ENCODE data around the gene GPS2.

The GPS2 gene, protein sequence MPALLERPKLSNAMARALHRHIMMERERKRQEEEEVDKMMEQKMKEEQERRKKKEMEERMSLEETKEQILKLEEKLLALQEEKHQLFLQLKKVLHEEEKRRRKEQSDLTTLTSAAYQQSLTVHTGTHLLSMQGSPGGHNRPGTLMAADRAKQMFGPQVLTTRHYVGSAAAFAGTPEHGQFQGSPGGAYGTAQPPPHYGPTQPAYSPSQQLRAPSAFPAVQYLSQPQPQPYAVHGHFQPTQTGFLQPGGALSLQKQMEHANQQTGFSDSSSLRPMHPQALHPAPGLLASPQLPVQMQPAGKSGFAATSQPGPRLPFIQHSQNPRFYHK

DNA sequence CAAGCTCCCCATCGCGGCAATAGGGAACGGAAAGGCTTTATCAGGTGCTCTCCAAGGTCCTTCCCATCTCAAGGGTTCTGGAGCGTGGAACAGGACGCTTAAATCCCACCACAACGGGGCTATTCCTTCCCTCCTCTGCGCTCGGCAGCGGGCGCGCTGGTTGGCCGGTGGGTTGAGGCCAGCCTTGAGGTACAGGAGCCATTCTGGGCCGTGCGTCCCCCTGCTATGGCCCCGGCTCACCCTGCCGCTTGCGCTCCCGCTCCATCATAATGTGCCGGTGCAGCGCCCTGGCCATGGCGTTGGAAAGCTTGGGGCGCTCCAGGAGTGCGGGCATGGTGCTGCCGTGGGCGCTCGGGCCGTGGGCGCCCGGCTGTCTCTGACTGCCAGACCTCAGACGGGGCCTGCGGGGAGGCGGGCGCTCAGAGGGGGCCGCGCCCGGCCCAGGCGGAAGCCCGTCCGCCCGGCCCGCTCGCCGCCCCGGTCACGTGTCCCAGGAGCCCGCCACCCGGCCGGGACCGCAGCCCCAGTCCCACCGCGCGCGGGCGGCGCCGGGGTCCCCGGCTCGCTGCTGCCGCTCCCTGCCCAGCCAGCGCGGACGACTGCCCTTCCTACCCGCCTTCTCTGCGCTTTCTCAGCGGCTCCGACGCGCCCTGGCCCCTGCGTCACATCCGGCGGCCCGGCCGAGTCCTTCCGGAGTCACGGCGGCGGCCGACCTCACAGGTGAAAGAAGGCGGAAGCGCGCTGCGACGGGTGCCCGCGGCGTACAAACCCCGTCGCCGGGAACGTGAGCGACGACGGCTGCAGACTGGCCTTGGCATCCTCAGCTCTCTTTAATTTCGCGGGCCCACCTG is at the start of gene GPS2:
Gene GPS2, minus strand, starts transcription at position 642 of the 851 bp plus-strand sequence. Its CDS starts 308 bp downstream, at position 334.
- Histone ChIP-seq H3K27ac (peak within 1 kb of the TSS; percentile 76 to 98 (median 92)), H3K4me3 (peak within 1 kb of the TSS; percentile 50 to 92 (median 82))

DNA sequence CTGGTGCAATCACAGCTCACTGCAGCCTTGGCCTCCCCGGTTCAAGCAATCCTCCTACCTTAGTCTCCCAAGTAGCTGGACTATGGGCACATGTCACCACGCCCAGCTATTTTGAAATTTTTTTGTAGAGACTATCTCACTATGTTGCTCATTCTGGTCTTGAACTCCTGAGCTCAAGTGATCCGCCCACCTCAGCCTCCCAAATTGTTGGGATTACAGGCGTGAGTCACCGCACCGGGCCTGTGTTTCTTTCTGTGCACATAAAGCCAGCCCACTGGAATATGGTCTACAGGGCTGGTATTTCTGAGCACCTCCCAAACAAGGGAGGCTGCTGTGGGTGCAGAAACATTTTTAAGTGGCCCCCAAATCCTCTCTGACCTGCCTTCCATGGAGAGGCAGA is 48.2 kb upstream of the GPS2 start:
- H3K4me3 ChIP-seq, result no peak overlapping the region
- H3K27ac ChIP-seq, result peak overlapping the region in 1 of 21 experiments; percentile 13

DNA sequence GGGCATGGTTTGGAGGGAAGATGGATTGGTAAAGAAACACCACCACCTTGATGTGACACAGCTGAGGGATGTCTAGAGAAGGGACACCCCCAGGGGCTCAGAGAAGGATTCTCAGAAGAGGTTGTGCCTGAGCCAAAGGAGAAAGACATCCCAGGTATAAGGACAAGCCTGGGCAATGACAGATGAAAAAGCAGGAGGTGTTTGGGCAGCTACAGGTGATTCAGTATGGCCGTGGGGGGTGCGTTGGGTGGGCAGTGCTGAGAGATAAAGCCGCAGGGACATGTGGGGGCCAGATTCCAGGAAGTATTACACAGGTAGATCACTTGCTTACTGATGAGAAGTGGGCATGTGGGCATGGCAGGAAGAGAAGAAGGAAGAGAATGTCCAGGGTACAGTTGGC is 46.7 kb upstream of the GPS2 start:
- H3K4me3 ChIP-seq, result no peak overlapping the region
- no peak overlapping the region for H3K27ac ChIP-seq

DNA sequence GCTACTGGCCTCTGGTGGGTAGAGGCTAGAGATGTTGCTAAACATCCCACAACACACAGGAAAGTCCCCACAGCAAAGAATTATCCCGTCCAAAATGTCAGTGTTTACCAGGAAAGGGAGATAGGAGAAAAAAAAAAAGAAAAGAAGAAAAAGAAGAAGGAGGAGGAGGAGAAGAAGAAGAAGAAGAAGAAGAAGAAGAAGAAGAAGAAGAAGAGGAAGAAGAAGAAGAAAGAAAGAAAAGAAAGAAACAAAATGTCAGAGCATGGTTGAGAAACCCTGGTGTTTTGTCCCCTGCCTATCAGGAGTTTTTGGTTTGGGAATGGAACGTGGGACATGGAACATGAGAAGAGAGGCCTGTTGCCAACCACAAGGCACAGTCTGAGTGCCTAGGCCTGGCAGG is 42.2 kb upstream of the GPS2 start:
- peak overlapping the region in 19 of 21 experiments; percentile 18 to 99 (median 75) for H3K27ac ChIP-seq
- H3K4me3 ChIP-seq, result no peak overlapping the region

DNA sequence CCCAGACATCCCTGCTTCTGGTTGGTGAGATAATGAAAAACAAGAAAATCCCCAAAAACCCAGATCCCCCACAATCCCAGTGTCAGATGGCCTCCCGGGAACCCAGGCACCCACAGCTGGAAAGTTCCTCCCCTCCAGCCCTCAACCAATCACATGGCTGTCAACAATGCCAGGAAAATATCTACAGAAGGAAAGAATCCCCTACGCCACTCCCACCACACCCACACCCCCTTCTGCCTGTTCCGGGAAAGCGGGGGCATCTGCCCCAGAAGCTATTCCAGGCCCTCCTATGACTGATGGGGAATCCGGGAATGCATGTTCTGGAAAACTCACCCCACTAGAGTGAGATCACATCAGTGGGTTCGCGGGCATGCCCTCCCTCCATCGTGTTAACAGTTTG is 41.6 kb upstream of the GPS2 start:
- Histone ChIP-seq H3K4me3 (no peak overlapping the region), H3K27ac (peak overlapping the region in 20 of 21 experiments; percentile 28 to 99 (median 86))

DNA sequence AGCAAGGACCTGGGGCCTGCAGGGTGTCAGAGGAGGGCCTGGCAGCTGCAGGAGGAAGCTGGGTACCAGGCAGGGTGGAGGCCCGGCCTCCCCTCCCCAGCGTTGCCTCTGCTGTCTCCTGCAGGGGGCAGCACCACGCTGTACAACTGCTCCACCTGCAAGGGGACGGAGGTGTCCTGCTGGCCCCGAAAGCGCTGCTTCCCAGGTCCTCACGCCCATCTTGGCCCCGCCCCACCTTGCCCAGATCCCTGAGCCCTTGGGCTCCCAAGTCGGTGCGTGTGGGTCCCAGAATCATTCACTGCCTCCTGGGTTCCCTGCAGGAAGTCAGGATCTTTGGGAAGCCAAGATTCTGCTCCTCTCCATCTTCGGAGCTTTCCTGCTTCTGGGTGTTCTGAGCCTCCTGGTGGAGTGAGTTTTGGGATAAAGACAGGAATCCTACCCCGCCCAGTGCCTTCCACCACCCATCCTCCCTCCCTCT is 41.0 kb upstream of the GPS2 start:
- Histone ChIP-seq H3K4me3 (peak overlapping the region in 1 of 7 experiments; percentile 10), H3K27ac (peak overlapping the region in 20 of 21 experiments; percentile 27 to 99 (median 82))

DNA sequence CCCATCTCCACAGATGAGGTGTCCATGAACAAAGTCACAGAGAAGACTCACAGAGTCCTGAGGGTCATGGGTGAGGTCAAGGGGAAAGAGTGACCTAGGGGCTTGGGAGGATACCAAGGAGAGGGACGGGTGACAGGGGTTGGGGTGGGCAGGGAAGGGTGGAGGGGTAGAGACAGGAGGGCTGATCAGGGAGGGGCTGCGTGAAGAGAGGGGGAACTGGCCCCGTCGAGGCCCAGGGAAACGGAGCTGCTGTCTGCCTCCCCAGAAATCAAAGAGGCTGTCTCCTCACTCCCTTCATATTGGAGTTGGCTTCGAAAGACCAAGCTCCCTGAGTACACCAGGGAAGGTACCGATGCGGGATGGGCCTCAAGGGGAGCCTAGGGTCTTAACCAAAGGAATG is 40.4 kb upstream of the GPS2 start:
- H3K27ac ChIP-seq, result peak overlapping the region in 20 of 21 experiments; percentile 6 to 99 (median 86)
- no peak overlapping the region for H3K4me3 ChIP-seq

DNA sequence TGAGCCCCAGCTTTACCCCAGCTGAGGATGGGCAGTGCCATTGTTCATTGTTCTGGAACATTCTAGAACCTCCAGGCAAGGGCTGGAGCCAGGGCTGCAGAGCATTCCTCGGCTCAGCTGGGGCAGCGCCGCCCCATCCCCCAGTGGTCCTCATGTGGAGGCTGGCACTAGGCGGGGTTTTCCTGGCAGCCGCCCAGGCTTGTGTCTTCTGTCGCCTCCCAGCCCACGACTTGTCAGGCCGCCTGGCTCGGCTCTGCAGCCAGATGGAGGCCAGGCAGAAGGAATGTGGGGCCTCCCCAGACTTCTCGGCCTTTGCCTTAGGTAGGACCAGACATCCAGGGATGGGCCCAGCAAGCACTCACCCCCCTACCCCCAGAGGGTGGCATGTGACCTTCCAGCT is 39.9 kb upstream of the GPS2 start, which contains the start of gene TMEM95:
Gene TMEM95, plus strand, starts transcription at position 104 of the 400 bp plus-strand sequence. Its CDS starts 49 bp downstream, at position 153.
- H3K4me3 ChIP-seq, result peak within 1 kb of the TSS in 5 of 7 experiments; percentile 6 to 68 (median 58)
- H3K27ac ChIP-seq, result peak within 1 kb of the TSS in 20 of 21 experiments; percentile 80 to 99 (median 96)

DNA sequence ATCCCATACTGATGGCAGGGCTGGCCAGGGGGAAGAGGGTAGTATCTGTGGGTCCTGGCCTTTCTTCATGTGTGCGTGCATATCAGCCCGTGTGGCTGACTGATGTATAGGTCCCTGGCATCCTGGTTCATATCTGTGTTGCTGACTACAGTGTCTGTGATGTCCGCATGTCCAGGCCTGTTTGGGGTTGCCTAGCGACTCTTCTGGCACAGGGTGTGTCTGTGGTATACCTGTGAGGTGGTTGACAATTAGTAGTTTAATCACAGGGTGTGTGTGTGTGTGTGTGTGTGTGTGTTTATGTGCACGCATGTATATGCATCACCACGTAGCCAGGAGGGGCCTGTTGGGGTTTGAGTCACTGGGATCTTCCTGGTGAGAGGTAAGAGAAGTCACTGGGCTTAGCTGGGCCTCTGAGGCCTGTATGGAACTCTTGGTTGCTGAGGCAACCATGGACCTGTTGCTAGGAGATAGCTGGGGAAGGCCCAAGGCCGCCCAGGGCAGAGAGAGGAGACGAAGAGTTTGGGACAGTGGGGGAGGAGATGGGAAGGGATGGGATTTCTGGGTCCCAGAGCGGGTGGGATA is 39.2 kb upstream of the GPS2 start:
- peak overlapping the region in 20 of 21 experiments; percentile 80 to 99 (median 96) for H3K27ac ChIP-seq
- H3K4me3 ChIP-seq, result peak overlapping the region in 4 of 7 experiments; percentile 6 to 68 (median 52)

DNA sequence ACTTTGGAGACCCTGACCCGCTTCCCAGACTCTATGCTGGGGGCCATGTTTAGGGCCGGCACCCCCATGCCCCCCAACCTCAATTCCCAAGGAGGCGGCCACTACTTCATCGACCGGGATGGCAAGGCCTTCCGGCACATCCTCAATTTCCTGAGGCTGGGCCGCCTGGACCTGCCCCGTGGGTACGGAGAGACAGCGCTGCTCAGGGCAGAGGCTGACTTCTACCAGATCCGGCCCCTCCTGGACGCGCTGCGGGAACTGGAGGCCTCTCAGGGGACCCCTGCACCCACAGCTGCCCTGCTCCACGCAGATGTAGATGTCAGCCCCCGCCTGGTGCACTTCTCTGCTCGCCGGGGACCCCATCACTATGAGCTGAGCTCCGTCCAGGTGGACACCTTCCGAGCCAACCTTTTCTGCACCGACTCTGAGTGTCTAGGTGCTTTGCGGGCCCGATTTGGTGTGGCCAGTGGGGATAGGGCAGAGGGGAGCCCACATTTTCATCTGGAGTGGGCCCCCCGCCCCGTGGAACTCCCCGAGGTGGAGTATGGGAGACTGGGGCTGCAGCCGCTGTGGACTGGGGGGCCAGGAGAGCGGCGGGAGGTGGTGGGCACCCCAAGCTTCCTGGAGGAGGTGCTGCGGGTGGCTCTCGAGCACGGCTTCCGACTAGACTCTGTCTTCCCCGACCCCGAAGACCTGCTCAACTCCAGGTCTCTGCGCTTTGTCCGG is 37.9 kb upstream of the GPS2 start:
- H3K4me3 ChIP-seq, result peak overlapping the region; percentile 46 to 81 (median 68)
- H3K27ac ChIP-seq, result peak overlapping the region; percentile 78 to 99 (median 96)

DNA sequence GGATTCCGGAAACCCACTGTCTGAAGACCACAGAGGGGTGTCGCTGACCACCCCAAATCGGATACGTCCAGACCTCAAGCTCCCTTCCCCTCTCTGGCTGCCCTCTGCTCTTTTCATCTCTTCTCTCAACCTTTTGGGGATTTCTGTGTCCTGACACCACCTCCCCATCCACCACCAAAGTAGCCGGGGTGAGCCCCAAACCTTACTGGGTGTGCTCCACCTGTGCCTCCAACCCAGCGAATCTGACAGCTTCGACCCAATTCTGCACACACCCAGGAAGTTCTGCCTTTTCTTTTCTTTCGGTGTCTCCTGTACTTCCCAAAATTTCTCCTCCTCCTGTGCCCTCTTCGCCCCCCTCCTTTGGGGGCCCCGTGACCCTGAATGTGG is 37.3 kb upstream of the GPS2 start:
- Histone ChIP-seq H3K27ac (peak overlapping the region; percentile 78 to 99 (median 96)), H3K4me3 (peak overlapping the region; percentile 46 to 81 (median 68))

DNA sequence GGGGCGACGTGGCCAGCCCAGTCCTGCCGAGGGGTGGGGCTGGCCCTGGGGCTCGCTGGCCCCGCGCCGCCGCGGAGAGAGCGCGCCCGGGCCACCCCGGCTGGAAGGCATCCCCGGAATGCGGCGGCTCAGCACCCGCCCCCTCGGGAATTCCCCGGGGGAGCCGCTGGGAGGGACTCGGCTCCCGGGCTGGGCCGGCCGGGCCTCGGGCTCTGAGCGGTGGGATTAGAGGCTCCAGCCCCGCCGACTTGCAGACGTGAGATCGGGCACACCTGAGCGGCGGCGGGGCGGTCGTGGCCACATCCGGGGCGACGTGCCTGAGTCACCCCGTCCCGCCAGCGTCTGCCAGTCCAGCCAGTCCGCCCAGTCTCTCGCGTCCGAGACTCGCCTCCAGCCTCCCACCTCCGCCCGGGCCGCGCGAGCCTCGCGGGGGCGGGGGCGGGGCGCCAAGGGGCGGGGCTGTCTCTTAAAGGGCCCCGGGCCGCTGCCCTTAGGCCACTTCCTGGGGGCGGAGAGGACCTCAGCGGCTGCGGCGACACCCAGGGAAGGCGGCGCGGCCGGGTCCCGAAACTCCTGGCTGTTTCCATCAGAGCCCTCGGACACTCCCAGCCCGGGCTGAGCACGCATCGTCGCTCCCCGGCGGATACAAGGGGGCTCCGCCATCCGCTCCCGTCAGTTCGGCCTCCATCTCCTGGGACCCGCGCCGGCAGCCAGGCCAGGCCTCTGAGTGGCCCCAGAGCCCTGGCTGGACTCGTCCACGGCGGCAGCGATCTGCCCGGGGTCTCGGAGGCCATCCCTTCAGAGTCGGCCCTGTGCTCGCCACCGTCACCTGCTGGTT is 36.7 kb upstream of the GPS2 start, which contains the start of gene KCTD11:
Gene KCTD11, plus strand, starts transcription at position 498 of the 838 bp plus-strand sequence.
- Histone ChIP-seq H3K4me3 (peak within 1 kb of the TSS; percentile 46 to 81 (median 68)), H3K27ac (peak within 1 kb of the TSS; percentile 78 to 99 (median 96))

DNA sequence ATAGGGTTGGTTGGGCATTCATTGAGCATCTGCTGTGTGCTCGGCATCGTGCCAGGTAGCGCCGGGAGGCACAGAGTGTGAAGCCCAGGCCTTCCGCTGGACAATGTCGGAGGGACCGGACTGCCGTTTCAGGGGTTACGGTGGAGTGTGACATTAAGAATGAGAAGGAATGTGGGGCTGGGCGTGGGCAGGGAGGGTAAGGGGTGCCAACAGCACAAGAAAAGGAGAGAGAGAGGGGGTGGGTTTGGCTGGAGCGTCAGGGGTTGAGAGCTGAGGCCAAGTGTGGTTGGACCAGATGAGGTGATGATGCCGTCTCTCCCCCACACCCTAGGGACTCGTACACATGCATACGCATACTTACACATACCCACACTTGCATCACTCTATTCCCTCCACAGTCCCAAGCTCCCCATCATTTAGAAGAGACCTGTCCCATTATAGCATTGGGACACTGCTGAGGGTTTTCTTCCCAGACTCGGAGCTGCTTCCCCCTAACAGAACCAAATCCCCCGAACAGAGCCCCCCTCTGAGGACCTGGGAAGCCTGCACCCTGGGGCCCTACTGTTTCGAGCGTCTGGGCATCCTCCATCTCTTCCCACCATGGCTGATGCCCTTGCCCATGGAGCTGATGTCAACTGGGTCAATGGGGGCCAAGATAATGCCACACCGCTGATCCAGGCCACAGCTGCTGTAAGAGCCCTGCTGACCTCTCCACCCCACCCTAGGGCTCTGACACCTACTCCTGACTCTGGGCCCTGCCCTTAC is 33.5 kb upstream of the GPS2 start:
- H3K27ac ChIP-seq, result peak overlapping the region in 7 of 21 experiments; percentile 19 to 99 (median 97)
- no peak overlapping the region for H3K4me3 ChIP-seq

DNA sequence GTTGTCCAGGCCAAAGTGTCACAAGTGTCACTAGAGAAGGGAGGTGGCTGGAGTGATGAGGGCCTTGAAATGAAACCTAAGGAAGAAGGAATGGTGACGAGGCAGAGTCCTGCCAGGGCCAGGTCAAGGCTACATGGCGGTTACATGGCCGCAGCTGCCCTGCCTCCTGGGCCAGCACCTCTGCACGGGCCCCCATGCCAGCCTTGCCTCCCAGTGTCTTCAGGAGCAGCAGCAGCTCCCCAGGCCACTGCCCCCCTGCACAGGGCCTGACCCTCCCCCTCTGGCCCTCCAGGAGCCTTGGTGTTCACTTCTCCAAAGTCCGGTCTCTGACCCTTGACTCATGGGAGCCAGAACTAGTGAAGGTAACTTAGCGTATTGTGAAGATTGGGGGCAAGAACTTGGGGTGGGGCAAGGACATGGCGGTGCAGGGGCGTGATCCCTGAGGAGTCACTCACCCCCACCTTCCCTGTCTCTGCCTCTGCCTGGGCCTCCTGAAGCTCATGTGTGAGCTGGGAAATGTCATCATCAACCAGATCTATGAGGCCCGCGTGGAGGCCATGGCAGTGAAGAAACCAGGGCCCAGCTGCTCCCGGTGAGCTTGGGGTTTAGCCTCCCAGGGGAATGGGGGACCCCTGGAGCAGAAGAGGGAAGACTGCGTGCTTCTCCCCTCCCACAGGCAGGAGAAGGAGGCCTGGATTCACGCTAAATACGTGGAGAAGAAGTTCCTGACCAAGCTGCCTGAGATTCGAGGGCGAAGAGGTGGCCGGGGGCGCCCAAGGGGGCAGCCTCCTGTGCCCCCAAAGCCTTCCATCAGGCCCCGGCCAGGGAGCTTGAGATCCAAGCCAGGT is 32.7 kb upstream of the GPS2 start:
- H3K27ac ChIP-seq, result peak overlapping the region in 5 of 21 experiments; percentile 19 to 38 (median 27)
- no peak overlapping the region for H3K4me3 ChIP-seq

DNA sequence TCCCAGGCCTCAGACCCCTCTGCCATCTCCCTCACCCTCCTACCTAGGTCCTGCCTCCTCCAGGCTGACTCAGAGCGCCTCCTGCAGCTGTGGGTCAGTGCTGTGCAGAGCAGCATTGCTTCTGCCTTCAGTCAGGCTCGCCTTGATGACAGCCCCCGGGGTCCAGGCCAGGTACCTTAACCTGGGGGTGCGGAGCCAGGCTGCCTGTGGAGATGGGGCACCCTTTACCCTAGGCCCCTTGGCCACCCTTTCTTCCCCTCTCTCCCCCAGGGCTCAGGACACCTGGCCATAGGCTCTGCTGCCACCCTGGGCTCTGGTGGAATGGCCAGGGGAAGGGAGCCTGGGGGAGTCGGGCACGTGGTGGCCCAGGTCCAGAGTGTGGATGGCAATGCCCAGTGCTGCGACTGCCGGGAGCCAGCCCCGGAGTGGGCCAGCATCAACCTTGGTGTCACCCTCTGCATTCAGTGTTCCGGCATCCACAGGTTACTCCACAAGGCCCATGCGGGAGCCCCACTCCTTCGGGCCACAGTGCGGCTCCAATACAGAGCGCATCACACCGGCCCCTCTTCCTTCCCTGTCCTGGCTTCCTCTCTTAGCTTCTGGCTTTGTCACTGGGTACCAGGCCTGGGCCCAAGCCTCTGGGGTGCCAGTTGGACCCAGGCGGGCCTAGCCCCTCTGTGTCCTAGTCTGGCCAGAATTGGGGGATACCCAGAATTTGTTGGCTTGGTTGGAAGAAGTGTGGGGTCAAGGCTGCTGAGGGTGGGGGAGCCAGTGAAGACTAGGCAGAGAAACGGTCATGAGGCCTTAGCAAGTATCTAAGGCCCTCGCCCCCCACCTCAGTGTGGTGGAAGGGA is 31.8 kb upstream of the GPS2 start:
- Histone ChIP-seq H3K27ac (no peak overlapping the region), H3K4me3 (no peak overlapping the region)

DNA sequence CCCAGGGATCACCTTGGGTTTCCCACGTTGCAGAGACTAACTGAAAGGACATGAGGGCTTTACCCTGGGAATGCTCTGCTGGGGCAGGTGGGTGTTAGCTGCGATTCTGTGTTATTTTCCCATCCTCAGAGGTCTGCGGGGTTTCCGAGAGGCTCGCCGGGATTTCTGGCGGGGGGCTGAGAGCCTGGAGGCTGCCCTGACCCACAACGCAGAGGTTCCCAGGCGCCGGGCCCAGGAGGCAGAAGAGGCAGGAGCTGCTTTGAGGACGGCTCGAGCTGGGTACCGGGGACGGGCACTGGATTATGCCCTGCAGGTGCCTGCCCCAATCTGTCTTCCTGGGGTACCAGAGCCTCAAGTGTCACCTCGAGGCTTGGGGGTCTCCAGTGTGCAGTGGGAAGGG is 28.1 kb upstream of the GPS2 start:
- no peak overlapping the region for H3K4me3 ChIP-seq
- no peak overlapping the region for H3K27ac ChIP-seq
